H1 (cell line): Measurements from ENCODE around the gene RBM20.

Experiments used
- CTCF ChIP-seq, 3 experiments: IDR thresholded peaks; 1 replicate in 2 of 3; 2 replicates in 1 of 3; pipeline versions ENCODE4 v1.5.1 to v1.6.1; 2011; ENCODE audit warnings: low read length in 3 of 3, mild to moderate bottlenecking in 3 of 3, inconsistent platforms in 2 of 3, low read depth in 1 of 3, moderate library complexity in 1 of 3; ENCODE audit not compliant: insufficient read depth in 1 of 3; ENCODE audit errors: control extremely low read depth in 1 of 3
- POLR2A ChIP-seq, 2 experiments: IDR thresholded peaks; 1 replicate in 1 of 2; 2 replicates in 1 of 2; pipeline ENCODE4 v1.6.1; 2011; ENCODE audit warnings: low read depth in 2 of 2, low read length in 2 of 2, mild to moderate bottlenecking in 2 of 2; ENCODE audit errors: control extremely low read depth in 1 of 2
- SIX5 ChIP-seq: IDR thresholded peaks from 2 replicates; pipeline ENCODE4 v1.6.1; 2011; ENCODE audit warnings: mild to moderate bottlenecking, low read depth, low read length
- YY1 ChIP-seq: IDR thresholded peaks from 2 replicates; pipeline ENCODE4 v1.6.1; 2011; ENCODE audit warnings: low read depth, mild to moderate bottlenecking, low read length

GRCh38 chr10:110863956-110864355 is 219.8 kb downstream of the RBM20 start:
- TF ChIP-seq POLR2A (IDR thresholded peaks at IDR 0.05; ENCODE audit: control extremely low read depth in 1 of 2, low read depth in 2 of 2, low read length in 2 of 2): no peak
- TF ChIP-seq YY1: no peak
- no peak for TF ChIP-seq CTCF (IDR thresholded peaks at IDR 0.05; ENCODE audit: control extremely low read depth in 1 of 3, insufficient read depth in 1 of 3, low read depth in 1 of 3, low read length in 3 of 3)
- TF ChIP-seq SIX5: no peak
